Measurements from ENCODE around the gene VSIG2.

GRCh38 chr11:124763156-124763947 is 11.3 kb upstream of the VSIG2 start:
- TF ChIP-seq CTCF (IDR thresholded peaks at IDR 0.05; ENCODE audit: low read depth, low read length) (peak; percentile 71), EZH2phosphoT487 (IDR thresholded peaks at IDR 0.05; ENCODE audit: low read depth) (no peak)
